GM18520 (cell line): ENCODE measurements around the gene UBE2G2.

ENCODE experiments used
- ATAC-seq: cut with Tn5 transposase; IDR thresholded peaks from one replicate; pipeline ENCODE4 v1.9.1; 2021; ENCODE audit not compliant: unreplicated experiment

Gene UBE2G2

GRCh38 chr21:44766014-44766817, 35.4 kb downstream of the UBE2G2 start:
- ATAC-seq = no peak

GRCh38 chr21:44765231-44766013, 36.2 kb downstream of the UBE2G2 start:
- ATAC-seq = no peak

DNA sequence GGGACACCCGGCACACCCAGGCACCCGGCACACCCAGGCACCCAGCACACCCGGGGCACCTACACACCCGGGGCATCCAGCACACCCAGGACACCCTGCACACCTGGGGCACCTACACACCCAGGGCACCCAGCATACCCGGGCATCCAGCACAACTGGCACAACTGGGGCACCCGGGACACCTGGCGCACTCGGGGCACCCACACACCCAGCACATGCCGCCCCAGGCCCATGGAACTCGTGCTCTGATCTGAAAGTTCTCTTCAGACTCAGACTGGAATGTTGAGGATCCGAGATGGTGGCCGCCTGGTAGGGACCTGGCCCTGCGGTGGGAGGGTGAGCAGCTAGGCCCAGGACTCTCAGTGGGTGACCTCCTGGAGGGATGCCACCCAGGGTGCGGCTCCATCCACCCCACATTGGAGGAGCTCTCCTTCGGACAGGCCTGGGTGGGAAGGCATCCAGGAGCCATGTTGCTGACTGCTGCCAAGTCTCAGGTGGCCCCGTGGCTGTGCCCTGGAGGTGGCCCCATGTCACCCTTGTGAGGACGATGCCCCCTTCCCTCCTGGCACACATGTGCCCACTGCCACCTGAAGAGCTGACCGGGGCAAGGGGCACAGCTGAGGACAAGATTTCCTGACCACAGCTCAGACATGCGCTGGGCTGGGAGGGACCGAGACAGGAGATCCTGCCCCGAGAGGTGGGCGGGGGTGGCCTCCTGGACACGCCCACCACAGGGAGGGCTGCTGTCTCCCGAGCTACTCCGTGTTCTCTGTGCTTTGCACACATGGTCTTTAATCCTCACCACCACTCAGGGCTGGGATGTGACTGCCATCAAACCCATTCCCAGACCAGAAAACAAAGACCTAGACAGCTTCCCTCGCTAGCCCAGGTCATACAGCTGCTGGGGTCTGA, 37.0 kb downstream of the UBE2G2 start:
- no peak for ATAC-seq

DNA sequence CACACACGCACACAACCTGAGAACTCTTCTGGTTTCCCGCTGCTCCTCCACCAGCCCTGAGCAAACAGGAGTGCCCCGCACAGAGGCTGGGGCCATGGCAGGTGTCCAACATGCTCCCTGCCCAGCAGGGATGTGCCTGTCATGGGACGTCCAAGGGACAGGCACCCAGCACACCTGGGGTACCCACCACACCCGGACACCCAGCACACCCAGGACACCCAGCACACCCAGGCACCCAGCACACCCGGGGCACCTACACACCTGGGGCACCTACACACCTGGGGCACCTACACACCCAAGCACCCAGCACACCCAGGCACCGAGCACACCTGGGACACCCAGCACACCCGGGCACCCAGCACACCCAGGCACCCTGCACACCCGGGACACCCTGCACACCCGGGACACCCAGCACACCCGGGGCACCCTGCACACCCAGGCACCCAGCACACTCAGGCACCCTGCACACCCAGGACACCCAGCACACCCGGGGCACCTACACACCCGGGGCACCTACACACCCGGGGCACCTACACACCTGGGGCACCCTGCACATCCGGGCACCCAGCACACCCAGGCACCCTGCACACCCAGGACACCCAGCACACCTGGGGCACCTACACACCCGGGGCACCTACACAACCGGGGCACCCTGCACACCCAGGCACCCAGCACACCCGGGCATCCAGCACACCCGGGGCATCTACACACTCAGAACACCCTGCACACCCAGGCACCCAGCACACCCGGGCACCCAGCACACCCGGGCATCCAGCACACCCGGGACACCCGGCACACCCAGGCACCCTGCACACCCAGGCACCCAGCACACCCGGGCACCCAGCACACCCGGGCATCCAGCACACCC, 37.9 kb downstream of the UBE2G2 start:
- ATAC-seq = no peak

DNA sequence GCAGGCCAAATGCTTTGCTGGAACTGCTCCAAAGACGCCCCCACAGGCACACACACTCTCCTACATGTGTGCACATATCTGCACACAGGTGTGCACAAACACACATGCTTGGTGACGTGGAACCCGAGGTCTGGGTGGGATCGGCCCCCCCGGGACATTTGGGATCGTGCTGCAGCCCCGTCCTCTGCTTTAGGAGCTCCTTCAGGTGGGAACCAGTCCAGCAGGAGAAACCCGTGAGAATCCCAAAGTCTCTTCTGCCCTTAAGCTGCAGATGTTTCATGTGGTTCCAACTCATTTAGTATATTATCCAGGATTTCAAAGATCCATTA, 38.6 kb downstream of the UBE2G2 start:
- ATAC-seq = no peak

DNA sequence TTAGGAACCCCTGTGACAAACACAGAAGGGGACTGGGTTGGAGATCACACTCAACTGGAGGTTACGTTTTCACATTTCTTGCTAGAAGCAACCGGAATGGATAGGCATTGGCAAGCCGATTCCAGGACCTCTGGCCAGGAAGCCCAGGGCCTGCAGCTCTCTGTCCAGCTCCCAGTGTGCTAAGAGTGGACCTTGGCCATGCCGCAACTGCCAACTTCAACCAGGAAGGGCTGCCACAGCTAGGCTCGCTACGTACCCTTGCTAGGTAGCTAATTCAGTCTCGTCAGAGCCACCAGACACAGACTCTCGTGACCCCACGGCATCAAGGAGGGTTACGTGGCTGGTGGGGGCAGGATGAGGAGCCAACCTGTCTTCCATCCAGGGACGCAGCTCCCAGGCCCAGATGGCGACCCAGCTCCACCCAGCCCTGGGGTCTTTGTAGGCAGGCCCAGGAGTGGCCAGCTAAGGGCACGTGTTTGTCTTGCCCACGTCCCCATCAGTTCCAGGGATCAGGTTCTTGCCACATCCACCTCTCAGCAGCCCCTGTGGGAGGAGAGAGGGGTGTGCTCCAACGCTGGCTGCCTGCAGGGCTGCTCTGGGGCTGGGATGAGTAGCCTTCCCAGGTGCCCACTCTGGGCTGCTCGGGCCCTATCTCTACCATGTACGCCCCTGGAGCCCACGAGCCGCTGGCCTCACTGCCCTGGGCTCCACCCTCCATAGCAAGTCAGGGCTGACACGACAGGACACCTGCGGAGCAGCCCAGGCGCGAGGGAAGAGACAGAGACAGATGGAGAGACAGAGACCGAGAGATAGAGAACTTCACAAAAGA, 39.2 kb downstream of the UBE2G2 start:
- no peak for ATAC-seq

DNA sequence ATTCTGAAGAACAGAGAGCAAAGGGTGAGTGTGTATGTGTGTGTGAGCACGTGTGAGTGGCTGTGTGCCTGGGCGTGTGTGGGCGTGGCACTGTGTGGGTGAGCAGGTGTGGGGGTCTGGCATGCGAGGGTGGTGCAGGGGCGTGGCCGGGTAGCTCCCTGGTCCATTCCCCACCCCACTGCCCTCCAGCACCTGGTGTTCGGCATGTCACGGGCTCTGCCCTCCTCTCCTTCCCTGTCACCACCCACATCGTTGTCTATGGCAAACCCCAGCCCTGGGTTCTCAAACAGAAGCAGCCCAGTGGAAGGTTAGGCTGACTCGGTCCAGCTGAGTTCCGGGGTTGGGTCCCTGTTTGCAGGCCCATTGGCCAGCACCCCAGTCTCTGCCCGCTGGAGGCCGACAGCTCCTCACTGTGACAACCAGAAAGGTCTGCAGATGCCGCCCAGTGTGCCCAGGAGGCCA, 39.8 kb downstream of the UBE2G2 start:
- no peak for ATAC-seq

DNA sequence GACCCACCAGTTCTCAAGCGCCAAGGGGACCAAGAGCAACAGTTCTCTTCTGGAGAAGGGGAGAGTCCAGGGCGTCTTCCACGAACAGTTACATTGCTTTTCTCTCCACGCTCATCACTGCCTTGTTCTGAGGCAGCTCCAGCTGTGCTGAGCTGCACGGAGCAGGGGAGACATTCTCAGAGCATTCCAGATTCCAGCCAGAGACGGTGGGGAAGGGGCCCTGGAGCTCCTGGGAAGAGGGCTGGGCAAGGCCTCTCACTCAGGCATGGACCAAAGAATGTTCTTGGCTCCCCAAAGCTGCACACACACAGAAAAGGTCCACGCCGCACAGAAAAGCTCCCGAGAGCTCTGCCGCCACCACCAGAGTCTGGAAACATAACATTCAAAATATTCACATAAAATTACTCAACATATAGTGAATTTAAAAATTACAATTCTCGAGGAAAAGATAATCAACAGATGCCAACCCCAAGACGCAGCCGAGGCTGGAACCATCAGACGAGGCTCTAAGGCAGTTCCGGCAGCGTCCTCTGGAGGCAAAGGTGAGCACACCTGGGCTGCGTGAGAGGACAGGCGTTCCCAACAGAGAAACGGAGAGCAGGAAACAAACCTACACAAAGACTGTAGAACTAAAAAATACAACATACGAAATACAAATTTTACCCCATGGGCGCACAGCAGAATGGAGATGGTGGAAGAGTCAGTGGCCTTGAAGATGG, 40.5 kb downstream of the UBE2G2 start:
- ATAC-seq = no peak

- ATAC-seq = no peak
Observed at GRCh38 chr21:44760376-44760775, 41.2 kb downstream of the UBE2G2 start.

DNA sequence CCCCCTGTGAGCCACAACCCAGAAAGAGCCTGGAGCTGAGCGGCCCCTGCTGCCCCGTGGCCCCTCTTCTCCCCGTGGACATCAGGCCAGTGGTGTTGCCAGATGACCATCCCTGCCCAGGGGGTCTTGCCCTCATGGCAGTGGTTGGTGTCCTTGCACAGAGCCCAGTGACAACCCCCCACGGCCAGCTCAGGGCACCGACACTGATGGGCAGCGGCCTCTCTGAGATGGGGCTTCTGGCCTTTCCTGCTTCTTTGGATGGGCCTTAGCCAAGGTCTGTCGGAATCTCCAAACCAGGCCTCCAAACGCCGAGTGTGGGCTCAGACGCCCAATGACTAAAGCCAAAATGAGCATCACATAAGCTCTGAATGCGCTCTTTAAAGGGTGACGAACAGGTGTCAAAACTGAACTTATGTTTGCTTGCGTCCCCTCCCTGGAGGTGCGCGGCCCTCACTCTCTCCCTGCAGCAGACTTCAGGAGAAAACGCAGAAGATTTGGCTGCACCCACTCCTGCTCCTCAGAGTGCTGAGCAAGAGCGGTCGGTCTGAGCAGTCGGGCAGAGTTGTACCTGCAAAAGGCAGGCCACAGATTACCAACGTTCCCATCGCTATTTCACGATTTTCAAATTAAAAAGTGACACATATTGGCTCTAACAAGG, 41.9 kb downstream of the UBE2G2 start:
- ATAC-seq = no peak

DNA sequence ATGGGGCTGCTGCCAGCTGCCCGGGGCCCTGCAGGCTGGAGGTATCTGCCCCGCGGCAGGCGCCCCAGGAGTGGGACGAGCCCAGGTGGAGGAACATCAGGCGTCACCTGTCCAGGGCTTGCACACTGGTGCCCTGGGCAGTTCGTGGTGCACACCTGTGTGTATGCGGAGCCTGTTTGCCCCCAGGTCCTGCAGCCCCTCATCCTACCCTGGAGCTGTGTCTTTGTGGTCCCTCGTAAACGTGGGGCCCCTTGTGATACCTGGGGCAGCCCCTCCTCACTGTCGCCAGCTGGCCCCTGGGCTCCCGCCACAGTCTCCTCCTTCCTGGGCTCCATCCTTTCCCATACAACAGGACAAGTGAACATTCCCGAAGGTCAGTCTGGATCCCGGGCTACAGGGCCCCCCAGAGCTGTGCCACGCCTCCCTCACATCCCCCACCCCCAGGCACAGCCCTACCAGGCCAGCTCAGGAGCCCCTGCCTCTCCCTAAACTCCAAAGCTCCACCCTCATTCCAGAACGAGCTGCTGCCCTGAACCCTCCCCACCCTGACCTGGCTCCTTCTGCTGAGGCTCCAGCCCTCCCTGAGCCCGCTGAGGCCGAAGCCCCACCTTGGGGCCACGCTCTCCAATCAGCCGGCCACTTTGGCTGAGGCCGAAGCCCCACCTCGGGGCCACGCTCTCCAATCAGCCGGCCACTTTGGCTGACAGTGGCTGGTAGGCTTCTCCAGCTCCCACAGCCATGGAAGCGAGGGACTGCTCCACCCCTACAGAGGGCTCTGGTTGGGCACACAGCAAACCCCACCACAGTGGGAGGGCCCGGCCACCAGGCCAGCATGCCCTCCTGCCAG, 42.6 kb downstream of the UBE2G2 start:
- ATAC-seq = no peak

- ATAC-seq = no peak
Observed at GRCh38 chr21:44758141-44758561, 43.5 kb downstream of the UBE2G2 start.

GRCh38 chr21:44757731-44758130, 43.9 kb downstream of the UBE2G2 start:
- no peak for ATAC-seq

DNA sequence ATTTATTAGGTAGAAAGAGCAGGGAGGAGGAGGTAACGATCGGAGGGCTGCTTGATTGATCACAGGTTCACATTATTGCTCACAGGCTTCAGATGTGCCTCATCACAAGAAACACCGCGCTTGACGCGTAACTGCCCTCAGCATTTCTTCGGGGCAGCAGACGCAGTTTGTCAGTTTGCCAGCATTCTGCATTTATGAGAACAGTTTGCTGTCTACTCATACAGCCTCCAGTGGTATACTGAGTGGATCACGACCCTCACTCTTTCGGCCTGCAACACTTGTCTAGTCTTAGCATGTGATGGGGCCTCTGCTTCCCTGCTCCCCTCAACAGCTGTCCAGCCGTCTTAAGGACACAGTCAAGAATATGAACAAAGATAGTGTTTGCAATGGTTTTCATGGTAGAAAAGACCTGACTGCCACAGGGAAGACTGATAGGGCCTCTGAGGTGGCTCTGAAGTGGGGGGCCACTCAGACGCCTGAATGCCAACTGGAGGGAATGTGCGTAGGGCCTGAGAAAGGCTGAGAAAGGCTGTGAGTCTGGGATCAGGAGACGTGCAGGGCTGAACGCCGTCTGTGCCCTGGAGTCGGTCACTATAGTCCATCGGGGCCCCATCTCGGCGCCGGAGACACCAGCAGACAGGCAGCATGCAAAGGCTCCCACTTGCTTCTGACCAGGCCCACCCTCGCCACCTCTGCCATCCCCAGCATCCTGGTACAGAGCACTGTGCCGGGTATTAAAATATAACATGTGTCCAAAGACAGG, 45.0 kb downstream of the UBE2G2 start:
- no peak for ATAC-seq

DNA sequence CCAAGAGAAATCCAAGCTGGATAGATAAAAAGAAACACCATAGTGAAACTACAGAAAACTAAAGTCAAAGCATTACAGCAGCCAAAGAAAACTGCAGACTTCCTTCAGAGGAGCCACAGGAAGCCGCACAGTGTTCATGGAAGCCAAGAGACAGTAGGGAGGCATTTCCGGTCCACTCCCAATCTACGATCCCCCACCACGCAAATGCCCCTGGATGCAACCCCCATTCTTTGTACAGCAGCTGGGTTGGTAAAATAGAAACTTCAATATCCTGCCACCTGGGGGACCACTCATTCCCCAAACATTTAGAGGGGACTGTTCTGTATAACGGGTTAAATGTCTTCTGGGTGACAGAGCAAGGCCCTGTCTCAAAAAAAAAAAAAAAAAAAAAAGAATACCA, 46.4 kb downstream of the UBE2G2 start:
- no peak for ATAC-seq

GRCh38 chr21:44753357-44753756, 48.3 kb downstream of the UBE2G2 start:
- ATAC-seq = no peak
